Suprapubic skin (tissue), 4 donors: ENCODE data around the gene ACOT12.
"Not testable (repeated sequence)": the region's sequence is repeated elsewhere in the genome, so short reads cannot be mapped to it uniquely, and the experiment has no call there.

Experiments
- CTCF ChIP-seq, 2 donors: fragments of 200-600 bp in 1 of 2; fragments of 450-650 bp in 1 of 2; sonication (generic) in 1 of 2; IDR thresholded peaks; one replicate each; pipeline ENCODE4 v1.5.1; 2016 to 2019; ENCODE audit warnings: antibody characterized with exemption in 2 of 2, mild to moderate bottlenecking in 1 of 2, moderate library complexity in 1 of 2
- EP300 ChIP-seq: sonication (generic); formaldehyde crosslinking; IDR thresholded peaks from one replicate; pipeline ENCODE4 v1.6.1; 2017; ENCODE audit warnings: antibody characterized with exemption
- POLR2A ChIP-seq, 2 donors: fragments of 450-650 bp; IDR thresholded peaks; one replicate each; pipeline ENCODE4 v1.6.1; 2017; ENCODE audit warnings: antibody characterized with exemption in 2 of 2, mild to moderate bottlenecking in 2 of 2, moderate library complexity in 2 of 2
- POLR2AphosphoS5 ChIP-seq, 3 donors: sonication (generic); formaldehyde crosslinking; IDR thresholded peaks; one replicate each; pipeline ENCODE4 v1.6.1; 2017; ENCODE audit warnings: antibody characterized with exemption in 3 of 3

- TF ChIP-seq CTCF (IDR thresholded peaks at IDR 0.05); POLR2AphosphoS5 (IDR thresholded peaks at IDR 0.05); POLR2A (IDR thresholded peaks at IDR 0.05); EP300: not testable (repeated sequence)
Observed at GRCh38 chr5:81294021-81294420, 99.9 kb downstream of the ACOT12 start.
